ENCODE data around the gene RIC1. TPM values are rescaled to one million over a fixed set of nuclear protein-coding genes. Genes with fewer than 3 reads are reported as not detected.
A peak's percentile ranks its signal among the peaks of the same experiment; 100 is the strongest.

RIC1 gene
- total and polyA plus RNA-seq, 2 of the 13 experiments (the other 11 are each of a cell fraction or from before 2014, with no cell fraction given): 18.2 to 19.0 TPM

DNA sequence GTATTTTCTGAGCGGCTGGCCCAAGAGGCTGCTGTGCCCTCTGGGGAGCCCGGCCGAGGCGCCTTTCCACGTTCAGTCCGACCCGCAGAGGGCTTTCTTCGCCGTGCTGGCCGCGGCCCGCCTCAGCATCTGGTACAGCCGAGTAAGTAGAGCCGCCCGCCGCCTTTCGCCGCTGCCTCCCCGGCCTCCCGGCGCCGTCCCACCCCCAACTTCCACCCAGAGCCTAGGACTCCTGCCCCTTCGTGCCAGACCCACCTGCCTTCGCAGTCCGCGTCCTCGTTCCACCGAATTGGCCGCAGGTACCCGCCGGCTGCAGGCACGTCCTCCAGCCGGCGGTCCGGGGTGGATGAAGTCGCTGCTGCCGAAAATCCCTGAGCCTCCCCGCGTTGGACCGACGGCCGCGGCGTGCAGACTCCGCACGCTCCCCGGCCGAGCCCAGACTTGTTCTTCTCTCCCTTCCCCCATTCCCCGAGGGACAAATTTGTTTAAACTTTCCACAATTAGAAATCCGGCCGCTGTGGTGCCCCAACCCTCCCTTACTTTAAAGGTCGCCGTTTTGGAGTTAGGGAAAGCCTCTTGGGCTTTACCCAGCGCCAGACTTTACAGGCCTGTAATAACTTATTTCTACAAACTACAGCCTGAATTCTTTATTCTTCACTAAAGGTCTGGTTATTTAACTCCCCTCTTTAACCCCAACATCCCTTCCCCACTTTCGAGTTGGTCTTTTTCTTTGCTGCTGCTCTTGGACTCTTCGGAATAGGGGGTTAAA, 589 bp downstream of the RIC1 start (continued):
- TF ChIP-seq ZSCAN30 (CRISPR knock-in tag; IDR thresholded peaks at IDR 0.05) (no peak), ZFX (CRISPR knock-in tag; IDR thresholded peaks at IDR 0.05; ENCODE audit: low read depth) (no peak), ZNF160 (CRISPR knock-in tag; IDR thresholded peaks at IDR 0.05) (no peak), PAF1 (CRISPR knock-in tag; IDR thresholded peaks at IDR 0.05) (no peak), ZNF605 (CRISPR knock-in tag; IDR thresholded peaks at IDR 0.05) (no peak), MBNL3 (CRISPR knock-in tag; conservative IDR thresholded peaks at IDR 0.05) (no peak), ZNF563 (CRISPR knock-in tag; IDR thresholded peaks at IDR 0.05) (peak; percentile 18; the same call in 1 of the 2 replicates), ZNF850 (CRISPR knock-in tag; conservative IDR thresholded peaks at IDR 0.05) (no peak), SMC3 (IDR thresholded peaks at IDR 0.05; ENCODE audit: low read length) (no peak), ELF3 (CRISPR knock-in tag; IDR thresholded peaks at IDR 0.05) (no peak), ZFYVE20 (CRISPR knock-in tag; IDR thresholded peaks at IDR 0.05; ENCODE audit: borderline replicate concordance, low read depth) (no peak)
- TF ChIP-seq, protein P1, sequence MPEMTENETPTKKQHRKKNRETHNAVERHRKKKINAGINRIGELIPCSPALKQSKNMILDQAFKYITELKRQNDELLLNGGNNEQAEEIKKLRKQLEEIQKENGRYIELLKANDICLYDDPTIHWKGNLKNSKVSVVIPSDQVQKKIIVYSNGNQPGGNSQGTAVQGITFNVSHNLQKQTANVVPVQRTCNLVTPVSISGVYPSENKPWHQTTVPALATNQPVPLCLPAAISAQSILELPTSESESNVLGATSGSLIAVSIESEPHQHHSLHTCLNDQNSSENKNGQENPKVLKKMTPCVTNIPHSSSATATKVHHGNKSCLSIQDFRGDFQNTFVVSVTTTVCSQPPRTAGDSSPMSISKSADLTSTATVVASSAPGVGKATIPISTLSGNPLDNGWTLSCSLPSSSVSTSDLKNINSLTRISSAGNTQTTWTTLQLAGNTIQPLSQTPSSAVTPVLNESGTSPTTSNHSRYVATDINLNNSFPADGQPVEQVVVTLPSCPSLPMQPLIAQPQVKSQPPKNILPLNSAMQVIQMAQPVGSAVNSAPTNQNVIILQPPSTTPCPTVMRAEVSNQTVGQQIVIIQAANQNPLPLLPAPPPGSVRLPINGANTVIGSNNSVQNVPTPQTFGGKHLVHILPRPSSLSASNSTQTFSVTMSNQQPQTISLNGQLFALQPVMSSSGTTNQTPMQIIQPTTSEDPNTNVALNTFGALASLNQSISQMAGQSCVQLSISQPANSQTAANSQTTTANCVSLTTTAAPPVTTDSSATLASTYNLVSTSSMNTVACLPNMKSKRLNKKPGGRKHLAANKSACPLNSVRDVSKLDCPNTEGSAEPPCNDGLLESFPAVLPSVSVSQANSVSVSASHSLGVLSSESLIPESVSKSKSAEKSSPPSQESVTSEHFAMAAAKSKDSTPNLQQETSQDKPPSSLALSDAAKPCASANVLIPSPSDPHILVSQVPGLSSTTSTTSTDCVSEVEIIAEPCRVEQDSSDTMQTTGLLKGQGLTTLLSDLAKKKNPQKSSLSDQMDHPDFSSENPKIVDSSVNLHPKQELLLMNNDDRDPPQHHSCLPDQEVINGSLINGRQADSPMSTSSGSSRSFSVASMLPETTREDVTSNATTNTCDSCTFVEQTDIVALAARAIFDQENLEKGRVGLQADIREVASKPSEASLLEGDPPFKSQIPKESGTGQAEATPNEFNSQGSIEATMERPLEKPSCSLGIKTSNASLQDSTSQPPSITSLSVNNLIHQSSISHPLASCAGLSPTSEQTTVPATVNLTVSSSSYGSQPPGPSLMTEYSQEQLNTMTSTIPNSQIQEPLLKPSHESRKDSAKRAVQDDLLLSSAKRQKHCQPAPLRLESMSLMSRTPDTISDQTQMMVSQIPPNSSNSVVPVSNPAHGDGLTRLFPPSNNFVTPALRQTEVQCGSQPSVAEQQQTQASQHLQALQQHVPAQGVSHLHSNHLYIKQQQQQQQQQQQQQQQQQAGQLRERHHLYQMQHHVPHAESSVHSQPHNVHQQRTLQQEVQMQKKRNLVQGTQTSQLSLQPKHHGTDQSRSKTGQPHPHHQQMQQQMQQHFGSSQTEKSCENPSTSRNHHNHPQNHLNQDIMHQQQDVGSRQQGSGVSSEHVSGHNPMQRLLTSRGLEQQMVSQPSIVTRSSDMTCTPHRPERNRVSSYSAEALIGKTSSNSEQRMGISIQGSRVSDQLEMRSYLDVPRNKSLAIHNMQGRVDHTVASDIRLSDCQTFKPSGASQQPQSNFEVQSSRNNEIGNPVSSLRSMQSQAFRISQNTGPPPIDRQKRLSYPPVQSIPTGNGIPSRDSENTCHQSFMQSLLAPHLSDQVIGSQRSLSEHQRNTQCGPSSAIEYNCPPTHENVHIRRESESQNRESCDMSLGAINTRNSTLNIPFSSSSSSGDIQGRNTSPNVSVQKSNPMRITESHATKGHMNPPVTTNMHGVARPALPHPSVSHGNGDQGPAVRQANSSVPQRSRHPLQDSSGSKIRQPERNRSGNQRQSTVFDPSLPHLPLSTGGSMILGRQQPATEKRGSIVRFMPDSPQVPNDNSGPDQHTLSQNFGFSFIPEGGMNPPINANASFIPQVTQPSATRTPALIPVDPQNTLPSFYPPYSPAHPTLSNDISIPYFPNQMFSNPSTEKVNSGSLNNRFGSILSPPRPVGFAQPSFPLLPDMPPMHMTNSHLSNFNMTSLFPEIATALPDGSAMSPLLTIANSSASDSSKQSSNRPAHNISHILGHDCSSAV (CRISPR knock-in tag; IDR thresholded peaks at IDR 0.05; ENCODE audit: borderline replicate concordance): no peak
- TF ChIP-seq, protein P2, sequence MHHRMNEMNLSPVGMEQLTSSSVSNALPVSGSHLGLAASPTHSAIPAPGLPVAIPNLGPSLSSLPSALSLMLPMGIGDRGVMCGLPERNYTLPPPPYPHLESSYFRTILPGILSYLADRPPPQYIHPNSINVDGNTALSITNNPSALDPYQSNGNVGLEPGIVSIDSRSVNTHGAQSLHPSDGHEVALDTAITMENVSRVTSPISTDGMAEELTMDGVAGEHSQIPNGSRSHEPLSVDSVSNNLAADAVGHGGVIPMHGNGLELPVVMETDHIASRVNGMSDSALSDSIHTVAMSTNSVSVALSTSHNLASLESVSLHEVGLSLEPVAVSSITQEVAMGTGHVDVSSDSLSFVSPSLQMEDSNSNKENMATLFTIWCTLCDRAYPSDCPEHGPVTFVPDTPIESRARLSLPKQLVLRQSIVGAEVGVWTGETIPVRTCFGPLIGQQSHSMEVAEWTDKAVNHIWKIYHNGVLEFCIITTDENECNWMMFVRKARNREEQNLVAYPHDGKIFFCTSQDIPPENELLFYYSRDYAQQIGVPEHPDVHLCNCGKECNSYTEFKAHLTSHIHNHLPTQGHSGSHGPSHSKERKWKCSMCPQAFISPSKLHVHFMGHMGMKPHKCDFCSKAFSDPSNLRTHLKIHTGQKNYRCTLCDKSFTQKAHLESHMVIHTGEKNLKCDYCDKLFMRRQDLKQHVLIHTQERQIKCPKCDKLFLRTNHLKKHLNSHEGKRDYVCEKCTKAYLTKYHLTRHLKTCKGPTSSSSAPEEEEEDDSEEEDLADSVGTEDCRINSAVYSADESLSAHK (CRISPR knock-in tag; IDR thresholded peaks at IDR 0.05; ENCODE audit: borderline replicate concordance): no peak
- TF ChIP-seq, protein P3, sequence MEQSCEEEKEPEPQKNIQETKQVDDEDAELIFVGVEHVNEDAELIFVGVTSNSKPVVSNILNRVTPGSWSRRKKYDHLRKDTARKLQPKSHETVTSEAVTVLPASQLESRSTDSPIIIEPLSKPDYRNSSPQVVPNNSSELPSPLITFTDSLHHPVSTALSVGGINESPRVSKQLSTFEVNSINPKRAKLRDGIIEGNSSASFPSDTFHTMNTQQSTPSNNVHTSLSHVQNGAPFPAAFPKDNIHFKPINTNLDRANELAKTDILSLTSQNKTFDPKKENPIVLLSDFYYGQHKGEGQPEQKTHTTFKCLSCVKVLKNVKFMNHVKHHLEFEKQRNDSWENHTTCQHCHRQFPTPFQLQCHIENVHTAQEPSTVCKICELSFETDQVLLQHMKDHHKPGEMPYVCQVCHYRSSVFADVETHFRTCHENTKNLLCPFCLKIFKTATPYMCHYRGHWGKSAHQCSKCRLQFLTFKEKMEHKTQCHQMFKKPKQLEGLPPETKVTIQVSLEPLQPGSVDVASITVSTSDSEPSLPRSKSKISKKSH (CRISPR knock-in tag; IDR thresholded peaks at IDR 0.05; ENCODE audit: borderline replicate concordance): no peak
